Gastrocnemius medialis (tissue), 4 donors: ENCODE measurements around the gene ACVR2A. TPM values are rescaled to one million over a fixed set of nuclear protein-coding genes. Genes with fewer than 3 reads are reported as not detected.

Source experiments
- ATAC-seq, 2 donors: fragments of 150-250 bp; one replicate each; pipeline ENCODE4 v1.9.1; 2016
- DNase-seq, 2 donors: peaks; one replicate each; pipeline ENCODE4 v3.0.0-alpha.2; 2019
- H3K27ac ChIP-seq, 4 donors: fragments of 200-600 bp; sonication (generic); 1 replicate in 1 of 4; 2 replicates in 3 of 4; pipeline ENCODE4 v1.5.1; 2016 to 2018; ENCODE audit warnings: mild to moderate bottlenecking in 2 of 4, moderate library complexity in 1 of 4
- H3K27me3 ChIP-seq, 3 donors: fragments of 200-600 bp; sonication (generic) in 2 of 3; 1 replicate in 1 of 3; 2 replicates in 2 of 3; pipeline versions ENCODE4 v1.5.1 to v1.6.0; 2016 to 2019; ENCODE audit warnings: mild to moderate bottlenecking in 1 of 3, moderate library complexity in 1 of 3
- H3K36me3 ChIP-seq, 2 donors: fragments of 200-600 bp; sonication (generic) in 1 of 2; one replicate each; pipeline ENCODE4 v1.5.1; 2017 to 2018
- H3K4me1 ChIP-seq, 2 donors: fragments of 200-600 bp; sonication (generic) in 1 of 2; one replicate each; pipeline ENCODE4 v1.5.1; 2016 to 2017; ENCODE audit warnings: mild to moderate bottlenecking in 2 of 2
- H3K4me3 ChIP-seq, 4 donors: fragments of 200-600 bp; sonication (generic) in 3 of 4; 1 replicate in 1 of 4; 2 replicates in 3 of 4; pipeline ENCODE4 v1.5.1; 2016 to 2019; ENCODE audit warnings: mild to moderate bottlenecking in 2 of 4
- H3K9me3 ChIP-seq, 3 donors: fragments of 200-600 bp; sonication (generic) in 2 of 3; 1 replicate in 1 of 3; 2 replicates in 2 of 3; pipeline ENCODE4 v1.5.1; 2016 to 2019
- CTCF ChIP-seq, 5 experiments: fragments of 450-650 bp in 3 of 5; fragments of 200-600 bp in 2 of 5; sonication (generic) in 2 of 5; IDR thresholded peaks in 4 of 5; conservative IDR thresholded peaks in 1 of 5; 1 replicate in 4 of 5; 2 replicates in 1 of 5; pipeline ENCODE4 v1.5.1; 2016 to 2019; ENCODE audit warnings: antibody characterized with exemption in 5 of 5, mild to moderate bottlenecking in 3 of 5, moderate library complexity in 3 of 5
- POLR2A ChIP-seq, 2 donors: fragments of 450-650 bp; IDR thresholded peaks; one replicate each; pipeline ENCODE4 v1.6.1; 2017; ENCODE audit warnings: antibody characterized with exemption in 2 of 2, mild to moderate bottlenecking in 2 of 2, moderate library complexity in 2 of 2
- in situ Hi-C, 4 donors: fragments of 200-750 bp; cut with MboI; loops; one replicate each; pipeline versions ENCODE4 v1.15.0 to v1.8.0; 2017; ENCODE audit warnings: low sequenced_read_pairs in 4 of 4
- intact Hi-C: fragments of 100-400 bp; cut with DNase I; formaldehyde crosslinking; loops from one replicate; pipeline ENCODE4 v1.15.1; 2023; ENCODE audit warnings: low total_unique reads
- total RNA-seq, 4 donors: library from RNA; depleted of rRNA; stranded (reverse); fragments of >200 nt; gene quantifications; one replicate each; pipeline versions ENCODE4 v1.1.0 to v1.2.3, GENCODE V29; 2016

Gene ACVR2A
- total RNA-seq, 4 donors from 2014 or later = 6.6 to 10.6 (median 7.5) TPM

DNA sequence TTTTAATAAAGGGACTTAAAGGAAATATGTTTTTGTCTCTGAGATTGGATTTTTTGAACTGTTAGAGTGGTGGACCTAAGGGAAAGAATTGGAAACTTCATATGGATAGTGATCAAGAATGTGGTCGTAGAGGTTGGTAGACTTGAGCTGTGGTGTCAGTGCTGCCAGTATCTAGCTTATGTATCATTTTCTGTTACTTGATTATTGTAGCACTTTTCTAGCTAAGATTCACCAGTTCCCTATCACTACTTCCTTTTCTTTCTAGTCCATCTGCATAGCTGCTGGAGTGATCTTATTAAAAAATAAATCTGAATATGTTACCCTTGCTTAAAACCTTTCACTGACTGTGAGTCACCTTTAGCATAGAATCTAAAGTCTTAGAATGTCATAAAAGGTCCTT is 6.0 kb downstream of the ACVR2A start:
- DNase-seq = no peak
- in situ Hi-C loops (no loop called here), intact Hi-C loops (no loop called here)
- TF ChIP-seq POLR2A (IDR thresholded peaks at IDR 0.05) (no peak), CTCF (IDR thresholded peaks at IDR 0.05 in 4 of 5, conservative IDR thresholded peaks at IDR 0.05 in 1 of 5) (no peak)
- H3K27ac ChIP-seq = no peak overlapping the region
- H3K4me1 ChIP-seq = peaks cover 50 to 62% of the 10 kb centered on the region in 2 donors
- no peaks in the 10 kb centered on the region for H3K36me3 ChIP-seq
- H3K4me3 ChIP-seq = no peak overlapping the region
- H3K9me3 ChIP-seq = no peaks in the 10 kb centered on the region
- no peak for ATAC-seq
- no peaks in the 10 kb centered on the region for H3K27me3 ChIP-seq

DNA sequence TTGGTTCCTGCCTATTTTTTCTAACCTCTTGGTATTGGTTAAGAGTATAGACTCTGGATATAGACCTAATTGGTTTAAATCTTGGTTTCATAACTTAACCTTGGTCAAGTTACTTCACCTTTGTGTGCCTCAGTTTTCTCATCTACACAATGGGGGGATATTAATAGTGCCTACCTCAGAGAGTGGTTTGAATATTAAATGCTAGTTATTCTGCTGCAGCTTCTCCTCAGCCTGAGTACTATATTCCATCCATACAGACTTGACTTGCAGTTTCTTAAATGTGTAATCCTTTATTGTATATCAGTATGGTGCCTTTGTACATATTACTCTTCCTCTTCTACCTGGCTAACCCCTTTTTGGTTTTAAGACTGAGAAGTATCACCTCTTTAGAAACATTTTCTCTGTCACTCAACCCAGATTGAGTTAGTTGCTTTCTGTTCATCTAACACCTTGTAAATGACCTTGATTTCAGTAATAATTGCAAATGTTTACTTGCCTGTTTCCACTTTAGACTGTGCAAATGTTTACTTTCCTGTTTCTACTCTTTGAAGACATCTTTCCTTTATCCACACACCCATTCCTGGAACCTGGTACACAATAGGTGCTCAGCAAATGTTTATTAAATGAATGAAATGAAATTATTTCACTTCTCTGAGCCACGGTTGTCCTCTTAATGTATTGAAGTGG is 6.6 kb downstream of the ACVR2A start:
- TF ChIP-seq CTCF (IDR thresholded peaks at IDR 0.05 in 4 of 5, conservative IDR thresholded peaks at IDR 0.05 in 1 of 5) = no peak
- no peak for TF ChIP-seq POLR2A (IDR thresholded peaks at IDR 0.05)
- Histone ChIP-seq H3K27me3 (no peaks in the 10 kb centered on the region), H3K4me1 (peaks cover 51 to 60% of the 10 kb centered on the region in 2 donors), H3K9me3 (no peaks in the 10 kb centered on the region), H3K4me3 (no peak overlapping the region), H3K36me3 (no peaks in the 10 kb centered on the region), H3K27ac (no peak overlapping the region)
- ATAC-seq (no peak), DNase-seq (no peak)
- in situ Hi-C loops (no loop called here), intact Hi-C loops (no loop called here)

DNA sequence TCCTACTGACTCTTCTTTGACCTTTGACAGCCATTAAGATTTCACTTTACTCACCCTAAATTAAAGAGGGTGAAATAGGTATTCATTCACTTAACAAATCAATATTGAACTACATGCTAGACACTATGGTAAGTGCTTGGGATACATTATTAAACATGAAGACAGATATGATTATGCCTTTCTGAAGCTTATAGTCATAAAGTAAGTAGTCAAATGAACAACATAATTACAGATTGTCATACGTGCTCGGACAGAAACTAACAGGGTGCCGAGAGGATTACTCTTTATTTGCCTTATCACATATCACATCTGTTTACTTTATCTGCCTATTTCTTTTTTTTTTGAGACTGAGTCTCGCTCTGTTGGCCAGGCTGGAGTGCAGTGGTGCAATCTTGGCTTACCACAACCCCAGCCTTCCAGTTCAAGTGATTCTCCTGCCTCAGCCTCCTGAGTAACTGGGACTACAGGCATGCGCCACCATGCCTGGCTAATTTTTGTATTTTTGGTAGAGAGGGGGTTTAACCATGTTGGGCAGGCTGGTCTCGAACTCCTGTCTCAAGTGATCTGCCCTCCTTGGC is 9.8 kb downstream of the ACVR2A start:
- H3K27me3 ChIP-seq = no peaks in the 10 kb centered on the region
- H3K9me3 ChIP-seq = no peaks in the 10 kb centered on the region
- no peak for DNase-seq
- no peak overlapping the region for H3K4me3 ChIP-seq
- in situ Hi-C loops (no loop called here), intact Hi-C loops (no loop called here)
- ATAC-seq = no peak
- H3K27ac ChIP-seq = no peak overlapping the region
- no peaks in the 10 kb centered on the region for H3K36me3 ChIP-seq
- peaks cover 50 to 61% of the 10 kb centered on the region in 2 donors for H3K4me1 ChIP-seq
- no peak for TF ChIP-seq POLR2A (IDR thresholded peaks at IDR 0.05)
- no peak for TF ChIP-seq CTCF (IDR thresholded peaks at IDR 0.05 in 4 of 5, conservative IDR thresholded peaks at IDR 0.05 in 1 of 5)

- in situ Hi-C loops = no loop called here
- H3K4me1 ChIP-seq = peaks cover 57 to 61% of the 10 kb centered on the region in 2 donors
- ATAC-seq = no peak
- H3K27me3 ChIP-seq = no peaks in the 10 kb centered on the region
- H3K9me3 ChIP-seq = no peaks in the 10 kb centered on the region
- intact Hi-C loops = no loop called here
- no peak for DNase-seq
- H3K36me3 ChIP-seq = no peaks in the 10 kb centered on the region
- H3K4me3 ChIP-seq = no peak overlapping the region
- no peak for TF ChIP-seq CTCF (IDR thresholded peaks at IDR 0.05 in 4 of 5, conservative IDR thresholded peaks at IDR 0.05 in 1 of 5)
- H3K27ac ChIP-seq = no peak overlapping the region
These were observed 10.5 kb downstream of the ACVR2A start for GRCh38 chr2:147855316-147855715.
